Loucy (cell line): ENCODE data around the gene SLC6A9.

Source experiments
- CTCF ChIP-seq: fragments of 200-600 bp; sonication (generic); conservative IDR thresholded peaks from 2 replicates; pipeline ENCODE4 v1.5.1; 2014; ENCODE audit warnings: mild to moderate bottlenecking, antibody characterized with exemption, low read length
- EZH2phosphoT487 ChIP-seq: fragments of 200-600 bp; IDR thresholded peaks from 2 replicates; pipeline ENCODE4 v1.6.1; 2018; ENCODE audit warnings: antibody characterized with exemption, mild to moderate bottlenecking, moderate library complexity, borderline replicate concordance

GRCh38 chr1:43983253-43983899 lies 47.9 kb downstream of the SLC6A9 start:
- TF ChIP-seq CTCF: no peak
- no peak for TF ChIP-seq EZH2phosphoT487
